H9 (cell line): ENCODE results near the gene B3GNT3. TPM values are rescaled to one million over a fixed set of nuclear protein-coding genes. Genes with fewer than 3 reads are reported as not detected.

Experiments
- DNase-seq: peaks from one replicate; pipeline ENCODE4 v3.0.0-alpha.2; 2017
- H2AFZ ChIP-seq: one replicate; pipeline ENCODE4 v1.6.1; 2013; ENCODE audit warnings: mild to moderate bottlenecking, low read length, control low read depth, moderate library complexity
- H2AK5ac ChIP-seq: 2 replicates; pipeline ENCODE4 v1.6.1; 2013; ENCODE audit warnings: low read length, control low read depth, mixed read lengths; ENCODE audit not compliant: insufficient read length
- H2BK120ac ChIP-seq: one replicate; pipeline ENCODE4 v1.6.1; 2013; ENCODE audit warnings: low read depth, mild to moderate bottlenecking, low read length, control low read depth, inconsistent platforms; ENCODE audit not compliant: poor library complexity, severe bottlenecking
- H2BK12ac ChIP-seq: 2 replicates; pipeline ENCODE4 v1.6.1; 2013; ENCODE audit warnings: low read length, control low read depth, mixed read lengths, low read depth; ENCODE audit not compliant: insufficient read length
- H2BK15ac ChIP-seq: 2 replicates; pipeline ENCODE4 v1.6.1; 2013; ENCODE audit warnings: low read depth, low read length, control low read depth
- H2BK20ac ChIP-seq: one replicate; pipeline ENCODE4 v1.6.1; 2013; ENCODE audit warnings: low read depth, mild to moderate bottlenecking, low read length, control low read depth, inconsistent platforms; ENCODE audit not compliant: poor library complexity, severe bottlenecking
- H2BK5ac ChIP-seq: 2 replicates; pipeline ENCODE4 v1.6.1; 2013; ENCODE audit warnings: low read length, control low read depth, mixed read lengths; ENCODE audit not compliant: insufficient read length
- H3K14ac ChIP-seq: 2 replicates; pipeline ENCODE4 v1.6.1; 2013; ENCODE audit warnings: low read length, control low read depth; ENCODE audit not compliant: insufficient read depth
- H3K18ac ChIP-seq: 2 replicates; pipeline ENCODE4 v1.6.1; 2013; ENCODE audit warnings: low read depth, mild to moderate bottlenecking, mixed read lengths, low read length, control low read depth; ENCODE audit not compliant: insufficient read length
- H3K23ac ChIP-seq: 2 replicates; pipeline ENCODE4 v1.6.1; 2013; ENCODE audit warnings: low read length, control low read depth, mixed read lengths, low read depth; ENCODE audit not compliant: insufficient read length
- H3K23me2 ChIP-seq: 2 replicates; pipeline ENCODE4 v1.6.1; 2013; ENCODE audit warnings: low read depth, mild to moderate bottlenecking, mixed read lengths, low read length, control low read depth; ENCODE audit not compliant: insufficient read length, poor library complexity, severe bottlenecking
- H3K27ac ChIP-seq: 2 replicates; pipeline ENCODE4 v1.5.1; 2013; ENCODE audit warnings: low read length, control low read depth, mixed read lengths, low read depth; ENCODE audit not compliant: insufficient read length
- H3K27me3 ChIP-seq: 2 replicates; pipeline ENCODE4 v1.6.1; 2013; ENCODE audit warnings: low read length, control low read depth, inconsistent platforms; ENCODE audit not compliant: insufficient read depth
- H3K4ac ChIP-seq: 2 replicates; pipeline ENCODE4 v1.6.1; 2013; ENCODE audit warnings: low read depth, mild to moderate bottlenecking, control low read depth, inconsistent platforms, low read length, moderate library complexity
- H3K4me1 ChIP-seq: 2 replicates; pipeline ENCODE4 v1.6.1; 2013; ENCODE audit warnings: low read length, control low read depth, inconsistent platforms; ENCODE audit not compliant: insufficient read depth
- H3K4me2 ChIP-seq: 2 replicates; pipeline ENCODE4 v1.6.1; 2013; ENCODE audit warnings: low read length, control low read depth, mixed read lengths; ENCODE audit not compliant: insufficient read length, insufficient read depth
- H3K56ac ChIP-seq: 2 replicates; pipeline ENCODE4 v1.6.1; 2013; ENCODE audit warnings: low read depth, mild to moderate bottlenecking, mixed read lengths, low read length, control low read depth; ENCODE audit not compliant: insufficient read length
- H3K79me1 ChIP-seq: 2 replicates; pipeline ENCODE4 v1.6.1; 2013; ENCODE audit warnings: low read depth, mild to moderate bottlenecking, moderate library complexity, low read length, control low read depth, inconsistent platforms; ENCODE audit not compliant: insufficient read depth, poor library complexity, severe bottlenecking
- H3K79me2 ChIP-seq: 2 replicates; pipeline ENCODE4 v1.6.1; 2013; ENCODE audit warnings: low read length, control low read depth, inconsistent platforms; ENCODE audit not compliant: insufficient read depth
- H3K9ac ChIP-seq: 2 replicates; pipeline ENCODE4 v1.6.1; 2013; ENCODE audit warnings: low read length, control low read depth, mixed read lengths; ENCODE audit not compliant: insufficient read length; ENCODE audit errors: extremely low read depth
- H3K9me3 ChIP-seq: one replicate; pipeline ENCODE4 v1.6.1; 2013; ENCODE audit warnings: low read depth, low read length, inconsistent platforms; ENCODE audit not compliant: control insufficient read depth
- H3T11ph ChIP-seq: one replicate; pipeline ENCODE4 v1.6.1; 2013; ENCODE audit warnings: mild to moderate bottlenecking, low read length, control low read depth, inconsistent platforms
- H4K20me1 ChIP-seq: one replicate; pipeline ENCODE4 v1.6.1; 2013; ENCODE audit not compliant: control insufficient read depth, insufficient read length, insufficient read depth
- H4K5ac ChIP-seq: 2 replicates; pipeline ENCODE4 v1.6.1; 2013; ENCODE audit warnings: low read depth, mild to moderate bottlenecking, mixed read lengths, low read length, control low read depth; ENCODE audit not compliant: insufficient read length
- H4K8ac ChIP-seq: replicated peaks from 2 replicates; pipeline ENCODE4 v1.6.1; 2013; ENCODE audit warnings: low read length, control low read depth, mixed read lengths, low read depth; ENCODE audit not compliant: insufficient read length
- H4K91ac ChIP-seq: 2 replicates; pipeline ENCODE4 v1.6.1; 2013; ENCODE audit warnings: low read depth, mild to moderate bottlenecking, moderate library complexity, mixed read lengths, low read length, control low read depth; ENCODE audit not compliant: insufficient read length
- H3K27ac Mint-ChIP-seq, 3 experiments: 2 replicates in 2 of 3; 3 replicates in 1 of 3; pipeline ENCODE4 v1.8.0; 2020 to 2021; ENCODE audit warnings: mixed read lengths in 3 of 3, mild to moderate bottlenecking in 1 of 3, moderate library complexity in 1 of 3
- H3K27me3 Mint-ChIP-seq: 2 replicates; pipeline ENCODE4 v1.8.0; 2021; ENCODE audit warnings: low read depth, mild to moderate bottlenecking, moderate library complexity, mixed read lengths
- H3K36me3 Mint-ChIP-seq, 3 experiments: 2 replicates in 2 of 3; 3 replicates in 1 of 3; pipeline ENCODE4 v1.8.0; 2020 to 2021; ENCODE audit warnings: low read depth in 3 of 3, mixed read lengths in 3 of 3; ENCODE audit not compliant: insufficient read depth in 1 of 3
- H3K4me1 Mint-ChIP-seq, 2 experiments: 2 replicates each; pipeline ENCODE4 v1.8.0; 2020; ENCODE audit warnings: mixed read lengths in 2 of 2
- H3K4me3 Mint-ChIP-seq, 2 experiments: 2 replicates in 1 of 2; 3 replicates in 1 of 2; pipeline ENCODE4 v1.8.0; 2020 to 2021; ENCODE audit warnings: mild to moderate bottlenecking in 2 of 2, mixed read lengths in 2 of 2, moderate library complexity in 1 of 2
- H3K9me3 Mint-ChIP-seq, 2 experiments: 2 replicates in 1 of 2; 3 replicates in 1 of 2; pipeline ENCODE4 v1.8.0; 2020; ENCODE audit warnings: mild to moderate bottlenecking in 2 of 2, mixed read lengths in 2 of 2, moderate library complexity in 1 of 2
- WGBS: extraction: QIAGEN DNeasy Blood & Tissue Kit; methylation state at CpG from one replicate; pipeline ENCODE4 v1.1.7; 2013; ENCODE audit warnings: missing lambda C conversion rate, low lambda C conversion rate, mixed read lengths; ENCODE audit not compliant: insufficient read length; ENCODE audit errors: extremely low coverage; 5-methylcytosine and 5-hydroxymethylcytosine counted together
- total RNA-seq: library from RNA; stranded (reverse); gene quantifications from 2 replicates; pipeline ENCODE4 v1.2.1, GENCODE V29; 2021
- TF ChIP-seq, protein P1 (sequence below): fragments of 200-600 bp; sonication (generic); conservative IDR thresholded peaks from 3 replicates; pipeline ENCODE4 v1.8.0; 2021; ENCODE audit warnings: antibody characterized with exemption, mild to moderate bottlenecking

The B3GNT3 gene
- total RNA-seq, 1 experiment from 2014 or later, result 0.96 TPM

GRCh38 chr19:17748884-17749638 is 45.9 kb upstream of the B3GNT3 start:
- H2BK120ac ChIP-seq, result no peak overlapping the region
- H4K20me1 ChIP-seq, result no peaks in the 10 kb centered on the region
- no peak overlapping the region for H2BK20ac ChIP-seq
- H4K5ac ChIP-seq, result no peak overlapping the region
- no peak for DNase-seq
- H4K91ac ChIP-seq, result no peak overlapping the region
- H3K9ac ChIP-seq, result no peak overlapping the region
- no CpG with 5 or more reads among the region's 6 CpGs for WGBS
- no peaks in the 10 kb centered on the region for H3K27me3 ChIP-seq
- no peak overlapping the region for H3K18ac ChIP-seq
- no peak overlapping the region for H3K23ac ChIP-seq
- H3K9me3 Mint-ChIP-seq, result no peaks in the 10 kb centered on the region
- no peak overlapping the region for H3T11ph ChIP-seq
- no peaks in the 10 kb centered on the region for H3K4me1 ChIP-seq
- peak overlapping the region; percentile 54 to 77 for H3K4me3 Mint-ChIP-seq
- no peak overlapping the region for H2BK15ac ChIP-seq
- H2AK5ac ChIP-seq, result no peak overlapping the region
- TF ChIP-seq, protein P1, sequence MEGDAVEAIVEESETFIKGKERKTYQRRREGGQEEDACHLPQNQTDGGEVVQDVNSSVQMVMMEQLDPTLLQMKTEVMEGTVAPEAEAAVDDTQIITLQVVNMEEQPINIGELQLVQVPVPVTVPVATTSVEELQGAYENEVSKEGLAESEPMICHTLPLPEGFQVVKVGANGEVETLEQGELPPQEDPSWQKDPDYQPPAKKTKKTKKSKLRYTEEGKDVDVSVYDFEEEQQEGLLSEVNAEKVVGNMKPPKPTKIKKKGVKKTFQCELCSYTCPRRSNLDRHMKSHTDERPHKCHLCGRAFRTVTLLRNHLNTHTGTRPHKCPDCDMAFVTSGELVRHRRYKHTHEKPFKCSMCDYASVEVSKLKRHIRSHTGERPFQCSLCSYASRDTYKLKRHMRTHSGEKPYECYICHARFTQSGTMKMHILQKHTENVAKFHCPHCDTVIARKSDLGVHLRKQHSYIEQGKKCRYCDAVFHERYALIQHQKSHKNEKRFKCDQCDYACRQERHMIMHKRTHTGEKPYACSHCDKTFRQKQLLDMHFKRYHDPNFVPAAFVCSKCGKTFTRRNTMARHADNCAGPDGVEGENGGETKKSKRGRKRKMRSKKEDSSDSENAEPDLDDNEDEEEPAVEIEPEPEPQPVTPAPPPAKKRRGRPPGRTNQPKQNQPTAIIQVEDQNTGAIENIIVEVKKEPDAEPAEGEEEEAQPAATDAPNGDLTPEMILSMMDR, result no peak
- no peak overlapping the region for H3K4me2 ChIP-seq
- H3K9me3 ChIP-seq, result no peaks in the 10 kb centered on the region
- H4K8ac ChIP-seq, result no peak overlapping the region
- no peak overlapping the region for H3K14ac ChIP-seq
- H2BK12ac ChIP-seq, result no peak overlapping the region
- H3K23me2 ChIP-seq, result peaks cover 5% of the 10 kb centered on the region
- H3K79me1 ChIP-seq, result no peaks in the 10 kb centered on the region
- no peak overlapping the region for H2AFZ ChIP-seq
- H2BK5ac ChIP-seq, result no peak overlapping the region
- H3K27me3 Mint-ChIP-seq, result no peaks in the 10 kb centered on the region; the same call in 1 of the 2 replicates
- no peak overlapping the region for H3K56ac ChIP-seq
- H3K4ac ChIP-seq, result no peak overlapping the region
- peak overlapping the region; percentile 16 for H3K27ac ChIP-seq
- no peaks in the 10 kb centered on the region for H3K36me3 Mint-ChIP-seq
- H3K27ac Mint-ChIP-seq, result no peak overlapping the region
- no peaks in the 10 kb centered on the region; the same call in 1 of the 2 replicates for H3K79me2 ChIP-seq
- peaks cover 0 to 25% of the 10 kb centered on the region in 2 experiments for H3K4me1 Mint-ChIP-seq
